BLaER1 treated with 17β-estradiol and CSF1 and Interleukin-3, amounts not matched to agents 10 nM and 100 nM (cell line): ENCODE results near the gene HOXB3.

Source experiments
- H3K27ac ChIP-seq, 11 experiments: shearing (Covaris generic); formaldehyde crosslinking; 2 replicates each; pipeline ENCODE4 v1.8.1; 2022
- H3K27me3 ChIP-seq, 11 experiments: shearing (Covaris generic); formaldehyde crosslinking; 2 replicates each; pipeline ENCODE4 v1.8.1; 2022
- H3K36me3 ChIP-seq, 11 experiments: shearing (Covaris generic); formaldehyde crosslinking; 2 replicates each; pipeline ENCODE4 v1.8.1; 2022
- H3K4me1 ChIP-seq, 10 experiments: shearing (Covaris generic); formaldehyde crosslinking; 2 replicates each; pipeline ENCODE4 v1.8.1; 2022
- H3K4me2 ChIP-seq, 11 experiments: shearing (Covaris generic); formaldehyde crosslinking; 2 replicates each; pipeline ENCODE4 v1.8.1; 2022
- H3K4me3 ChIP-seq, 10 experiments: shearing (Covaris generic); formaldehyde crosslinking; 2 replicates each; pipeline ENCODE4 v1.8.1; 2022
- H3K9ac ChIP-seq, 11 experiments: shearing (Covaris generic); formaldehyde crosslinking; 2 replicates each; pipeline ENCODE4 v1.8.1; 2022
- H3K9me3 ChIP-seq, 11 experiments: shearing (Covaris generic); formaldehyde crosslinking; replicated peaks in 1 of 11; 2 replicates each; pipeline ENCODE4 v1.8.1; 2022
- H4K20me1 ChIP-seq, 11 experiments: shearing (Covaris generic); formaldehyde crosslinking; 2 replicates each; pipeline ENCODE4 v1.8.1; 2022
- Cebpa-rat ChIP-seq, 11 experiments: shearing (Covaris generic); IDR thresholded peaks; 2 replicates each; pipeline ENCODE4 v1.8.1; 2022

HOXB3 gene

DNA sequence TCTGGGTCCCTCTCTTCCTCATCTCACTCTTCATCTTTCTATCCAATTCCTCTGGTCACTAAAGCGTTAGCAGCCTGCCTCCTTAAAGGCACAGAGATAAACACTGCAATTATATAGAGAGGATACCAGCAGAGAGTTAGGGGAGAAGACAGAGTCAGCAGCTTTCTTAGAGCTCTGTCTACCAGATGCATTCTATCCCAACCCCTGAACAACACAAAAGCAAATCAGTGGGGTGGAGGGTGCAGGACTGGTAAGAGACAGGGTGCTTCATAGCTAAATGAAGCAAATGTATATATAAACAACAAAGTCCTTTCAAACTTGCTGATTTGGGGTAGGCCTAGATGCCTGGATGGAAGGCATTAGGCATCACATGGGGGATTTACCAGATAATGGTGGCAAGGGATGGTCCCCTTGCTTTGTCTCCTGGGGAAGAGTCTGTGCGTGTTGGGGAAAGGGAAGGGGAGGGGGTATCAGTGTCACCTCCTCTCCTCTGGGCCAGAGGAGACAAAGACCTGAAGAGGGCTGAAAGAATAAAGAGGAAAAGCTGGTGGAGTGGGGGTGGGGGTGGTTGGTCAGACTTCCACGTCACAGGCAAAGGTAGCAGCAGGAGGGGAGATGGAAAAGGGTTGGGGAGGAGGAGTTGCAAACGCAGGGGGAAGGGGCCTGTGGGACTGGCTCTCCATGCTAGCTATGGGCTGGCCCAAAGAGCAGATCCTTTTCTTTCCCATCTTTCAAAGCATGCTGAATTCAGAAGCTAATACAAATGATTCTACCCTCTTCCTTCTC lies 23.9 kb downstream of the HOXB3 start:
- no peak for TF ChIP-seq Cebpa-rat (IDR thresholded peaks at IDR 0.05)
- Histone ChIP-seq H3K9me3 (no peaks in the 10 kb centered on the region), H3K36me3 (no peaks in the 10 kb centered on the region), H3K27ac (no peak overlapping the region), H3K9ac (no peak overlapping the region), H3K4me2 (no peak overlapping the region), H3K4me1 (no peaks in the 10 kb centered on the region), H3K4me3 (no peak overlapping the region), H3K27me3 (peaks cover 97 to 100% (median 100%) of the 10 kb centered on the region in 11 experiments), H4K20me1 (peaks cover 0 to 70% (median 31%) of the 10 kb centered on the region in 11 experiments; a peak in 16 of 22 replicates)

GRCh38 chr17:48565022-48565554 lies 25.0 kb downstream of the HOXB3 start:
- Histone ChIP-seq H3K9me3 (no peaks in the 10 kb centered on the region), H3K4me1 (no peaks in the 10 kb centered on the region), H3K27me3 (peaks cover 97 to 100% (median 100%) of the 10 kb centered on the region in 11 experiments), H3K36me3 (no peaks in the 10 kb centered on the region), H3K4me2 (no peak overlapping the region), H4K20me1 (peaks cover 0 to 66% (median 24%) of the 10 kb centered on the region in 11 experiments; a peak in 13 of 22 replicates), H3K27ac (no peak overlapping the region), H3K4me3 (no peak overlapping the region), H3K9ac (no peak overlapping the region)
- no peak for TF ChIP-seq Cebpa-rat (IDR thresholded peaks at IDR 0.05)

- H3K27me3 ChIP-seq: peaks cover 97 to 100% (median 100%) of the 10 kb centered on the region in 11 experiments
- no peak overlapping the region for H3K9ac ChIP-seq
- no peak overlapping the region for H3K27ac ChIP-seq
- no peak overlapping the region for H3K4me2 ChIP-seq
- H3K36me3 ChIP-seq: no peaks in the 10 kb centered on the region
- TF ChIP-seq Cebpa-rat (IDR thresholded peaks at IDR 0.05): no peak
- H3K9me3 ChIP-seq: no peaks in the 10 kb centered on the region
- peaks cover 0 to 69% (median 26%) of the 10 kb centered on the region in 11 experiments; a peak in 12 of 22 replicates for H4K20me1 ChIP-seq
- H3K4me3 ChIP-seq: no peak overlapping the region
- no peaks in the 10 kb centered on the region for H3K4me1 ChIP-seq
Measured at GRCh38 chr17:48564188-48565021, 25.6 kb downstream of the HOXB3 start.

DNA sequence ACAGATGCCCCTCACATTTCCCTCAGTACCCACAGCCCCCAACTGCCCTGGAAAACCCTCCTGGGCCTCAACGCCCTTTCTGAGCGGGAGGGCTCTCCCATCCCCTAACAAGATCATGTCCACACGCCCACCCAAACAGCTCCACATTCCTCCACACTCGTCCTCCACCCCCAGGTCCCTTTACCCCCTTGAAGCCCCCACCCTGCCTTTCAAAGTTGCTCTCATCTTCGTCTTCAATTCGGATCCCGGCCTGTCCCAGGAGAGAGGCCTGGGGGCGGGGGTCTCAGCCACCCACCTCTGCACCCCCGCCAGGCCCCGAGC lies 26.2 kb downstream of the HOXB3 start:
- TF ChIP-seq Cebpa-rat (IDR thresholded peaks at IDR 0.05): no peak
- no peaks in the 10 kb centered on the region for H3K4me1 ChIP-seq
- no peaks in the 10 kb centered on the region for H3K9me3 ChIP-seq
- no peaks in the 10 kb centered on the region for H3K36me3 ChIP-seq
- H3K27ac ChIP-seq: no peak overlapping the region
- H3K4me3 ChIP-seq: no peak overlapping the region
- H3K27me3 ChIP-seq: peaks cover 97 to 100% (median 100%) of the 10 kb centered on the region in 11 experiments
- H4K20me1 ChIP-seq: peaks cover 0 to 71% (median 26%) of the 10 kb centered on the region in 11 experiments; a peak in 13 of 22 replicates
- H3K4me2 ChIP-seq: no peak overlapping the region
- H3K9ac ChIP-seq: no peak overlapping the region

GRCh38 chr17:48563385-48563838 lies 26.6 kb downstream of the HOXB3 start:
- H3K27ac ChIP-seq: no peak overlapping the region
- H3K4me1 ChIP-seq: no peaks in the 10 kb centered on the region
- no peak overlapping the region for H3K4me3 ChIP-seq
- TF ChIP-seq Cebpa-rat (IDR thresholded peaks at IDR 0.05): no peak
- no peaks in the 10 kb centered on the region for H3K36me3 ChIP-seq
- H4K20me1 ChIP-seq: peaks cover 0 to 69% (median 26%) of the 10 kb centered on the region in 11 experiments; a peak in 13 of 22 replicates
- no peak overlapping the region for H3K4me2 ChIP-seq
- no peak overlapping the region for H3K9ac ChIP-seq
- H3K9me3 ChIP-seq: no peaks in the 10 kb centered on the region
- peaks cover 97 to 100% (median 100%) of the 10 kb centered on the region in 11 experiments for H3K27me3 ChIP-seq

GRCh38 chr17:48562934-48563333 lies 27.1 kb downstream of the HOXB3 start:
- H3K27me3 ChIP-seq: peaks cover 97 to 100% (median 100%) of the 10 kb centered on the region in 11 experiments
- no peak overlapping the region for H3K4me3 ChIP-seq
- H3K9me3 ChIP-seq: no peaks in the 10 kb centered on the region
- H3K4me1 ChIP-seq: no peaks in the 10 kb centered on the region
- H3K27ac ChIP-seq: no peak overlapping the region
- no peak for TF ChIP-seq Cebpa-rat (IDR thresholded peaks at IDR 0.05)
- no peak overlapping the region for H3K9ac ChIP-seq
- H3K36me3 ChIP-seq: no peaks in the 10 kb centered on the region
- peaks cover 0 to 70% (median 26%) of the 10 kb centered on the region in 11 experiments; a peak in 13 of 22 replicates for H4K20me1 ChIP-seq
- H3K4me2 ChIP-seq: no peak overlapping the region

DNA sequence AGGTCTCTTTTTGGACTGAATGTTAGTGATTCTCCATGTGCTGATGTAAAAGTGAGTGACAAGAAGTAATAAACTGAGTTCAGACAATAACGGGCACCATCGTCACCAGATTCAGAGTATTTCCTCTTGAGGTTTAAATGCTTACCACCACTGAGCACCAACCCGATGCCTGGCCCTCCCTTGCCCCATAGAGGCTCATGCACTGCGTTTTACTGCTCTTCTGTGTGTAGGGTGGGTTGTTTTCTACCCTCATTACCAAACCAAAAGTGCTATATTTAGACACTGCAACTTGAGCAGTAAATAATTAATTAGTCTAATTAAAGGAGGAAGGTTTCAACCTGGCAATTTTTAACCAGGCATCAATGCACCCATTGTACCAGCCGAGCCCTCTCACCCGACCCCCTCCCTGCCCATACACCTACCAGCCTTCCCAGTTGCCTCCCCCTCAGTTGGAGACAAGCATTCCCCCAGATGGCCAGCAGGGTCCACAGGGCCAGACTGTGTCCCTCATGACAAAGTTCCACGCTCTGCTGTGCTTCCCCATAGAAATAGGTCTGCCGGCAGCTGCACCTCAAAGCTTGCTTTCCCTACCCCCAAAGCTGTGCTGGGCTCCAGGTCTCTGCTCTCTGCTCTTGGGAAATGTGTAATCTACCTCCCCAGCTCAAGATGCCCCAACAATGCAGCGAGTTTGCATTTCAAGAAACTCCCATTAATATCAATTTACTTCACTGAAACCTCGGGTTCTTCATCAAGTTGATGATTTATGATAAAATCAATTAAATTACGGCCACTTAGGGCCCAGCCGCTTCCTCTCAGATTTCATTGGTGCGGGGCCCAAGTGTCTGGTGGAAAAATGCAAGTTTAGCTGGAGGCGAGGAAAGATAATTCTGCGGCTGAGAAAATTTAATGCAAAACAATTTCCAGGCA lies 27.9 kb downstream of the HOXB3 start:
- Histone ChIP-seq H3K4me1 (no peaks in the 10 kb centered on the region), H3K36me3 (no peaks in the 10 kb centered on the region), H3K4me3 (no peak overlapping the region), H3K9ac (no peak overlapping the region), H3K27ac (no peak overlapping the region), H3K4me2 (no peak overlapping the region), H4K20me1 (peaks cover 0 to 70% (median 25%) of the 10 kb centered on the region in 11 experiments; a peak in 13 of 22 replicates), H3K27me3 (peaks cover 97 to 100% (median 100%) of the 10 kb centered on the region in 11 experiments), H3K9me3 (no peaks in the 10 kb centered on the region)
- TF ChIP-seq Cebpa-rat (IDR thresholded peaks at IDR 0.05): no peak
